ENCODE data around the gene ROBO1.

ROBO1 gene

DNA sequence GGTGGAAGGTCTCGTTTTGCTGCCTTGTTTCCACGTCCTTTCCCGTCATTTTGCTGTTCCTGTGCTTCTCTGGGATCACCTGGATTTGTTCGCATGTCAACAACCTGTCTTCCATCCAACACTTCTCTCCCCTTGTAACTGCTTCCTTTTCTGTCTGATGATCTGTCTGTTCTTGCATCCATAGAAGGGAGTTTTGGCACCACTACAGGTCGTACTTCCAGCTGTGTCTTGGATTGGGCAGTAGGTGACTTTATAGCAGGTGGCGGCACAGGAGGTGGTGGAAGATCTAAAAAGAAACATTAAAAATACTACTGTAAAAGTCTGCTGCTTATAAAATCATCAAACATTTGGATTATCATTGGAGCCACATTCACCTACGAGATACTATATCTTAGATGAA lies 1161.0 kb downstream of the ROBO1 start:
- TF ChIP-seq, protein P1, sequence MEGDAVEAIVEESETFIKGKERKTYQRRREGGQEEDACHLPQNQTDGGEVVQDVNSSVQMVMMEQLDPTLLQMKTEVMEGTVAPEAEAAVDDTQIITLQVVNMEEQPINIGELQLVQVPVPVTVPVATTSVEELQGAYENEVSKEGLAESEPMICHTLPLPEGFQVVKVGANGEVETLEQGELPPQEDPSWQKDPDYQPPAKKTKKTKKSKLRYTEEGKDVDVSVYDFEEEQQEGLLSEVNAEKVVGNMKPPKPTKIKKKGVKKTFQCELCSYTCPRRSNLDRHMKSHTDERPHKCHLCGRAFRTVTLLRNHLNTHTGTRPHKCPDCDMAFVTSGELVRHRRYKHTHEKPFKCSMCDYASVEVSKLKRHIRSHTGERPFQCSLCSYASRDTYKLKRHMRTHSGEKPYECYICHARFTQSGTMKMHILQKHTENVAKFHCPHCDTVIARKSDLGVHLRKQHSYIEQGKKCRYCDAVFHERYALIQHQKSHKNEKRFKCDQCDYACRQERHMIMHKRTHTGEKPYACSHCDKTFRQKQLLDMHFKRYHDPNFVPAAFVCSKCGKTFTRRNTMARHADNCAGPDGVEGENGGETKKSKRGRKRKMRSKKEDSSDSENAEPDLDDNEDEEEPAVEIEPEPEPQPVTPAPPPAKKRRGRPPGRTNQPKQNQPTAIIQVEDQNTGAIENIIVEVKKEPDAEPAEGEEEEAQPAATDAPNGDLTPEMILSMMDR (IDR thresholded peaks at IDR 0.05) = no peak
- no peaks in the 10 kb centered on the region for H3K36me3 ChIP-seq
- H3K27me3 ChIP-seq = no peaks in the 10 kb centered on the region
- H3K4me1 ChIP-seq (ENCODE audit: control insufficient read depth in 1 of 2, insufficient read depth in 1 of 2, low read depth in 1 of 2, low read length in 1 of 2) = no peaks in the 10 kb centered on the region
- H3K27ac ChIP-seq = no peak overlapping the region
- no peaks in the 10 kb centered on the region for H3K9me3 ChIP-seq
- no peak overlapping the region for H3K4me3 ChIP-seq (ENCODE audit: low read depth in 1 of 2, low read length in 1 of 2)

DNA sequence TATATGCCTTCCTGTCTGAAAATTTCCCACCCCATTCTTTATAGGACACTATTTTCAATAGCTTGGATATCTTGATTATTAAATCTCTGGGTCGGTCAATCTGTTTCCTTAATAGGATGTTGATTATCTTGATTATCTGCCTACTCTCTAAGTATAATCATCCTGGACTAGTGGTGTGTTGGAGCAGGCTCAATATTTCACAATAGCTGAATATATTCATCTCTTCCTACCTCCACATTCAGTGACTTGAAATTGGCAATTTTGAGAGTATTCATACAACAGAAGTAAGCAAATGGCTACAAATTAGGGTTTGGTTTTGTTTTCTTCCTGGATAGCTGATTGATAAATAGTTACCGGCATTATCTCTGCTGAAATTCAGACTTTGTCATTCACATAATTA lies 1162.6 kb downstream of the ROBO1 start:
- no peaks in the 10 kb centered on the region for H3K9me3 ChIP-seq
- no peaks in the 10 kb centered on the region for H3K4me1 ChIP-seq (ENCODE audit: control insufficient read depth in 1 of 2, insufficient read depth in 1 of 2, low read depth in 1 of 2, low read length in 1 of 2)
- no peaks in the 10 kb centered on the region for H3K27me3 ChIP-seq
- TF ChIP-seq, protein P1 (IDR thresholded peaks at IDR 0.05) = no peak
- H3K27ac ChIP-seq = no peak overlapping the region
- H3K4me3 ChIP-seq (ENCODE audit: low read depth in 1 of 2, low read length in 1 of 2) = no peak overlapping the region
- H3K36me3 ChIP-seq = no peaks in the 10 kb centered on the region

DNA sequence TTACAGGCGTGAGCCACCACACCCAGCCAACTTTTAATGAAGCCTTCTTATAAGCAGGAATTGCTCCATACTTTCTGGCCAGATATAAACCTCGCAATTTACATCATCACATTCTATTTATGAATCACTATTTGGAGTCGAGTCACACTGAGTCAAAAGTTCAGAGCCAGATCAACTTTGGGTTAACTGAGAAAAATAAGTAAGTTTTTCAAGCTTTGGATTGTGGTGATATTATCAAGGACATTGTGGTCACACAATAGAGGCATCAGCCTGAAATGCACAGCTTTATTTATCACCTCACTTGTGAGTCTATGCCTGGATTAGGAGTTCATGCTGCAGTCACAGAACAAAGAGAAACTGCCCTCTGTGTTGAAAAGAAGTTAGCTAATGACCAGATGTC lies 1163.5 kb downstream of the ROBO1 start:
- H3K27me3 ChIP-seq = no peaks in the 10 kb centered on the region
- no peaks in the 10 kb centered on the region for H3K4me1 ChIP-seq (ENCODE audit: control insufficient read depth in 1 of 2, insufficient read depth in 1 of 2, low read depth in 1 of 2, low read length in 1 of 2)
- no peaks in the 10 kb centered on the region for H3K36me3 ChIP-seq
- no peaks in the 10 kb centered on the region for H3K9me3 ChIP-seq
- no peak overlapping the region for H3K27ac ChIP-seq
- H3K4me3 ChIP-seq (ENCODE audit: low read depth in 1 of 2, low read length in 1 of 2) = no peak overlapping the region
- TF ChIP-seq, protein P1 (IDR thresholded peaks at IDR 0.05) = no peak

DNA sequence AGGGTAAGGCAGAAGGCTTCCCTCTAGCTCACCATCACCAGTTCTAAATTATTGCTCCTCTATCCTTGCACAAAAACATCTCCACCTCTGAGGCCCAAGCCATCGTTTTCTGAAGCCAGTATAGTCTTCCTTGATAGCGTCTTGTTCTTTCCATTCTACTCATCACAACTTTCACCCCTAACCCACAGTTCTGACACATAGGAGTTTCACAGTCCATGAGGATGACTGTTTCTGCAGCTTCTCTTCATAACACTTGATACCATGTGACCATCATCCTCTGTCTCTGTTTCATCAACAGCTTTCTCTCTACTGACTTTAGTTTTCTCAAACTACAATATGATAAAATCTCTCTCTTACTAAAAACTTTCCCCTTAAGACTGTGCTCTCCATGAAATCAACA lies 1166.5 kb downstream of the ROBO1 start:
- Histone ChIP-seq H3K36me3 (no peaks in the 10 kb centered on the region), H3K4me3 (ENCODE audit: low read depth in 1 of 2, low read length in 1 of 2) (no peak overlapping the region), H3K9me3 (no peaks in the 10 kb centered on the region), H3K4me1 (ENCODE audit: control insufficient read depth in 1 of 2, insufficient read depth in 1 of 2, low read depth in 1 of 2, low read length in 1 of 2) (no peaks in the 10 kb centered on the region), H3K27me3 (no peaks in the 10 kb centered on the region), H3K27ac (no peak overlapping the region)
- TF ChIP-seq, protein P1 (IDR thresholded peaks at IDR 0.05) = no peak

DNA sequence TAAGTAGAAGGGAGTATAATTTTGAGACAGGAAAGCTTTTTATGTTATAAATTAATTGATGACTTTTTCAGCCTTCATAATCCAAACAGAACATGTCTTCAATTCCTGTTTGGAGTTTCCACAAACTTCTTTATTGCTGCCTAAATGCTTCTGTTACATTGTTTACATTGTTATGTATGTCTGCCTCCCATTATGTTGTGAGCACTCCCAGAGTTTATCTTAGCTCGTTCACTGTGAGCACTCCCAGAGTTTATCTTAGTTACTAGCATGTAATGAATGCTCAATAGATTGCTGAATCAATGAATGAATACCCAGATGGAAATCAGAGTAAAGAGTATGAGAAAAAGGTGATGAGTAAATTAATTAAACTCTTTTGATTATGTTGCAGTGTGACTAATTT lies 1178.0 kb downstream of the ROBO1 start:
- Histone ChIP-seq H3K36me3 (no peaks in the 10 kb centered on the region), H3K4me1 (ENCODE audit: control insufficient read depth in 1 of 2, insufficient read depth in 1 of 2, low read depth in 1 of 2, low read length in 1 of 2) (no peaks in the 10 kb centered on the region), H3K4me3 (ENCODE audit: low read depth in 1 of 2, low read length in 1 of 2) (no peak overlapping the region), H3K27ac (no peak overlapping the region), H3K9me3 (no peaks in the 10 kb centered on the region), H3K27me3 (no peaks in the 10 kb centered on the region)
- TF ChIP-seq, protein P1 (IDR thresholded peaks at IDR 0.05) = no peak
